ENCODE measurements around the gene TIPARP. TPM values are rescaled to one million over a fixed set of nuclear protein-coding genes. Genes with fewer than 3 reads are reported as not detected.

The TIPARP gene
- total and polyA plus RNA-seq, 2 of the 8 experiments (the other 6 are each of a cell fraction or from before 2014, with no cell fraction given): 1.6 to 5.8 TPM

DNA sequence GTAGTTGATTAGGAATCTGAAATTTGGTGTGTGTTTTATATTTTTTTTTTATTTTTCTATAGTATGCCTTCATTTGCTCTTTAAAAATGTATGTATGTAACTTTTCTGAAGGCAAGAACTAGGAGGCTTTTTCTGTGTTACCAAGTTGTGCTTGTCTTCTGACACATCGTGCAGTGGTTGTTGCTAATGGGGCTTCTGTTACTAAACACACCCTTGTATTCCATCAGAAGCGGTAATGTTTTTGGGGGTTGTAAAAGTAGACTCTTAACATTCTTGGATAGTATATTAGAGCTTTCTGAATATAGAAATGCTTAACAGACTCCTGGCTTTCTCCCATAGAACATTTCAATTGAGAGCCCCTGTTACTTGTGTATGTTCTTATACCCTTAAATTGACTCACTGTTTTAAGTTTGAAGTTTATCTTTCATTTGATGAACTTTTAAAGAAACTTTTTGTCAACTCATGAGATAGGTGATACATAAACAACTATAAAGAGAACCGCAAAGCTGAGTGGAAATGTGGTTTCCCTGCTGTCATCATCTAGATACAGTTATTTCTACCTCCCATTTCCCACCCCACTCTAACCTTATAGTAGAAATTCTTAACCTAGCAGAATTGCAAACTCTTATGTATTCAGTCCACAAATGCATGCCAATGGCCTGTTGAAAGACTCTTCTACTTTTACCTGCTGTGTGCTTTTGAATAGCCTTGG, 2.5 kb downstream of the TIPARP start:
- H3K79me2 ChIP-seq (ENCODE audit: control insufficient read depth in 1 of 2, insufficient read depth in 2 of 2, low read length in 2 of 2): peaks cover 0 to 33% of the 10 kb centered on the region in 2 experiments; a peak in 2 of 4 replicates
- H3K36me3 ChIP-seq (ENCODE audit: control insufficient read depth in 2 of 4, insufficient read depth in 4 of 4, low read length in 3 of 4): peaks cover 2 to 16% (median 4%) of the 10 kb centered on the region in 4 experiments; a peak in 4 of 8 replicates
- POLR2A ChIA-PET (ENCODE audit: partially characterized antibody): no interaction called here
- H3K27me3 ChIP-seq (replicated peaks in 1 of 4; ENCODE audit: control insufficient read depth in 3 of 4, extremely low read depth in 1 of 4, insufficient read depth in 3 of 4, low read length in 3 of 4): no peaks in the 10 kb centered on the region; a peak in 1 of 7 replicates
- H2AK5ac ChIP-seq (ENCODE audit: low read depth, low read length): no peak overlapping the region
- H2BK20ac ChIP-seq (ENCODE audit: low read length): no peak overlapping the region
- H3K23ac ChIP-seq (ENCODE audit: insufficient read length): no peak overlapping the region
- CTCF ChIA-PET (ENCODE audit: partially characterized antibody): interaction anchor here (0.6 to 2.4 kb wide), 8 partner anchors 8 to 461 kb away, joined by 3 to 9 read pairs (median 4); partner anchors contain the start of gene SSR3
- no peak overlapping the region for H2BK15ac ChIP-seq (ENCODE audit: low read length)
- no peak overlapping the region for H2AFZ ChIP-seq (ENCODE audit: low read length)
- no peak overlapping the region for H3K14ac ChIP-seq (ENCODE audit: insufficient read length)
- H3K9me3 ChIP-seq (ENCODE audit: insufficient read depth in 2 of 2, low read depth in 1 of 2, low read length in 1 of 2): no peaks in the 10 kb centered on the region
- no peak overlapping the region for H3K4ac ChIP-seq (replicated peaks; ENCODE audit: insufficient read length, low read depth, low read length)
- H3K4me3 ChIP-seq (ENCODE audit: extremely low read depth in 1 of 4, insufficient read depth in 2 of 4, low read depth in 3 of 4, low read length in 4 of 4): peak overlapping the region in 1 of 4 experiments; percentile 91; a peak in 1 of 8 replicates
- H3K23me2 ChIP-seq (ENCODE audit: low read depth, low read length): peaks cover 5% of the 10 kb centered on the region
- no peak overlapping the region for H4K91ac ChIP-seq (replicated peaks; ENCODE audit: insufficient read length, low read length)
- H3K56ac ChIP-seq (replicated peaks; ENCODE audit: insufficient read length, low read depth, low read length): no peak overlapping the region
- no peaks in the 10 kb centered on the region; a peak in 1 of 7 replicates for H3K4me1 ChIP-seq (replicated peaks in 1 of 4; ENCODE audit: control insufficient read depth in 3 of 4, insufficient read depth in 4 of 4, low read length in 3 of 4)
- H2BK120ac ChIP-seq (replicated peaks; ENCODE audit: low read depth, low read length): no peak overlapping the region
- H2BK12ac ChIP-seq (ENCODE audit: low read depth, low read length): no peak overlapping the region
- no peaks in the 10 kb centered on the region for H4K20me1 ChIP-seq (replicated peaks in 1 of 2; ENCODE audit: control insufficient read depth in 1 of 2, insufficient read depth in 2 of 2, low read length in 2 of 2)
- TF ChIP-seq BRCA1 (IDR thresholded peaks at IDR 0.05; ENCODE audit: low read depth, low read length) (no peak), TAF7 (optimal IDR thresholded peaks at IDR 0.05; ENCODE audit: borderline replicate concordance, low read depth, low read length) (no peak), FOSL1 (IDR thresholded peaks at IDR 0.05; ENCODE audit: insufficient read depth, low read depth, low read length) (no peak), CBX8 (IDR thresholded peaks at IDR 0.05; ENCODE audit: borderline replicate concordance, low read depth, low read length) (no peak), JUND (IDR thresholded peaks at IDR 0.05; ENCODE audit: low read length) (no peak), SRF (IDR thresholded peaks at IDR 0.05; ENCODE audit: low read depth, low read length) (no peak), TBP (IDR thresholded peaks at IDR 0.05; ENCODE audit: low read depth, low read length) (no peak)
- H4K8ac ChIP-seq (ENCODE audit: extremely low read depth, insufficient read depth, low read length): no peak overlapping the region
- WGBS, 2 experiments (ENCODE audit: extremely low coverage in 1 of 2, insufficient coverage in 1 of 2, insufficient read length in 1 of 2, insufficient replicate concordance in 2 of 2, low coverage in 1 of 2, low lambda C conversion rate in 2 of 2, missing lambda C conversion rate in 1 of 2): 88% methylated on average over 3 of the region's 3 CpGs; no CpG with 5 or more reads in 1 of the 2 experiments
- no peak overlapping the region for H3K27ac ChIP-seq (ENCODE audit: low read depth, low read length)
- FAIRE-seq (no peak), DNase-seq (ENCODE audit: low read depth in 1 of 2, low spot score in 2 of 2) (no peak)
- H3K4me2 ChIP-seq (ENCODE audit: insufficient read depth in 1 of 2, low read depth in 2 of 2, low read length in 2 of 2): peak overlapping the region in 1 of 2 experiments; percentile 84; a peak in 1 of 4 replicates
- no peaks in the 10 kb centered on the region; the same call in 1 of the 2 replicates for H3K79me1 ChIP-seq (ENCODE audit: low read depth, low read length)
- H4K5ac ChIP-seq (ENCODE audit: insufficient read length, low read depth, low read length): no peak overlapping the region
- H3K18ac ChIP-seq (ENCODE audit: extremely low read depth, low read length): no peak overlapping the region
- no peak overlapping the region for H2BK5ac ChIP-seq (ENCODE audit: low read depth, low read length)
- H3K9ac ChIP-seq (replicated peaks in 1 of 4; ENCODE audit: extremely low read depth in 1 of 4, low read depth in 3 of 4, low read length in 3 of 4): no peak overlapping the region
